ENCODE data around the gene TES. TPM values are rescaled to one million over a fixed set of nuclear protein-coding genes. Genes with fewer than 3 reads are reported as not detected.
"Not testable (repeated sequence)": the region's sequence is repeated elsewhere in the genome, so short reads cannot be mapped to it uniquely, and the experiment has no call there.

The TES gene
- total and polyA plus RNA-seq, 2 donors, result 41.3 to 64.2 TPM

GRCh38 chr7:116291937-116292336 lies 81.6 kb downstream of the TES start:
- WGBS, result 95% methylated on average over 1 of the region's 1 CpG
- Histone ChIP-seq H3K9me3 (ENCODE audit: control insufficient read depth in 2 of 2, insufficient read depth in 1 of 2, low read length in 1 of 2) (no peaks in the 10 kb centered on the region), H3K27me3 (ENCODE audit: control insufficient read depth in 2 of 2, insufficient read depth in 1 of 2, low read length in 1 of 2) (no peaks in the 10 kb centered on the region), H3K36me3 (ENCODE audit: control insufficient read depth in 2 of 2, insufficient read depth in 2 of 2, low read length in 1 of 2) (no peaks in the 10 kb centered on the region), H3K4me3 (ENCODE audit: low read length in 2 of 2) (no peak overlapping the region), H3K27ac (ENCODE audit: low read depth in 1 of 2, low read length in 1 of 2) (no peak overlapping the region), H3K4me1 (ENCODE audit: control insufficient read depth in 2 of 2, insufficient read depth in 2 of 2, low read length in 2 of 2) (no peaks in the 10 kb centered on the region)
- no peak for DNase-seq (ENCODE audit: low read depth in 6 of 9, low spot score in 9 of 9)

- no peaks in the 10 kb centered on the region for H3K27me3 ChIP-seq (ENCODE audit: control insufficient read depth in 2 of 2, insufficient read depth in 1 of 2, low read length in 1 of 2)
- 90% methylated on average over 1 of the region's 1 CpG for WGBS
- DNase-seq (ENCODE audit: low read depth in 6 of 9, low spot score in 9 of 9), result no peak
- no peaks in the 10 kb centered on the region for H3K9me3 ChIP-seq (ENCODE audit: control insufficient read depth in 2 of 2, insufficient read depth in 1 of 2, low read length in 1 of 2)
- no peaks in the 10 kb centered on the region for H3K4me1 ChIP-seq (ENCODE audit: control insufficient read depth in 2 of 2, insufficient read depth in 2 of 2, low read length in 2 of 2)
- no peak overlapping the region for H3K27ac ChIP-seq (ENCODE audit: low read depth in 1 of 2, low read length in 1 of 2)
- no peak overlapping the region for H3K4me3 ChIP-seq (ENCODE audit: low read length in 2 of 2)
- H3K36me3 ChIP-seq (ENCODE audit: control insufficient read depth in 2 of 2, insufficient read depth in 2 of 2, low read length in 1 of 2), result no peaks in the 10 kb centered on the region
These were observed 82.0 kb downstream of the TES start for GRCh38 chr7:116292381-116292780.

- no peak for DNase-seq (ENCODE audit: low read depth in 6 of 9, low spot score in 9 of 9)
- Histone ChIP-seq H3K9me3 (ENCODE audit: control insufficient read depth in 2 of 2, insufficient read depth in 1 of 2, low read length in 1 of 2) (no peaks in the 10 kb centered on the region), H3K4me1 (ENCODE audit: control insufficient read depth in 2 of 2, insufficient read depth in 2 of 2, low read length in 2 of 2) (no peaks in the 10 kb centered on the region), H3K36me3 (ENCODE audit: control insufficient read depth in 2 of 2, insufficient read depth in 2 of 2, low read length in 1 of 2) (no peaks in the 10 kb centered on the region), H3K27ac (ENCODE audit: low read depth in 1 of 2, low read length in 1 of 2) (no peak overlapping the region), H3K4me3 (ENCODE audit: low read length in 2 of 2) (no peak overlapping the region), H3K27me3 (ENCODE audit: control insufficient read depth in 2 of 2, insufficient read depth in 1 of 2, low read length in 1 of 2) (no peaks in the 10 kb centered on the region)
- 93% methylated on average over 1 of the region's 1 CpG for WGBS
These were observed 82.8 kb downstream of the TES start for GRCh38 chr7:116293139-116293538.

GRCh38 chr7:116293633-116294032 lies 83.3 kb downstream of the TES start:
- 94% methylated on average over 3 of the region's 3 CpGs for WGBS
- no peak overlapping the region for H3K4me3 ChIP-seq (ENCODE audit: low read length in 2 of 2)
- no peaks in the 10 kb centered on the region for H3K27me3 ChIP-seq (ENCODE audit: control insufficient read depth in 2 of 2, insufficient read depth in 1 of 2, low read length in 1 of 2)
- H3K36me3 ChIP-seq (ENCODE audit: control insufficient read depth in 2 of 2, insufficient read depth in 2 of 2, low read length in 1 of 2), result no peaks in the 10 kb centered on the region
- no peak overlapping the region for H3K27ac ChIP-seq (ENCODE audit: low read depth in 1 of 2, low read length in 1 of 2)
- no peak for DNase-seq (ENCODE audit: low read depth in 6 of 9, low spot score in 9 of 9)
- H3K4me1 ChIP-seq (ENCODE audit: control insufficient read depth in 2 of 2, insufficient read depth in 2 of 2, low read length in 2 of 2), result no peaks in the 10 kb centered on the region
- no peaks in the 10 kb centered on the region for H3K9me3 ChIP-seq (ENCODE audit: control insufficient read depth in 2 of 2, insufficient read depth in 1 of 2, low read length in 1 of 2)

GRCh38 chr7:116295903-116296302 lies 85.6 kb downstream of the TES start:
- not testable (repeated sequence) for H3K4me3 ChIP-seq (ENCODE audit: low read length in 2 of 2); H3K9me3 ChIP-seq (ENCODE audit: control insufficient read depth in 2 of 2, insufficient read depth in 1 of 2, low read length in 1 of 2); H3K36me3 ChIP-seq (ENCODE audit: control insufficient read depth in 2 of 2, insufficient read depth in 2 of 2, low read length in 1 of 2); H3K27me3 ChIP-seq (ENCODE audit: control insufficient read depth in 2 of 2, insufficient read depth in 1 of 2, low read length in 1 of 2); H3K4me1 ChIP-seq (ENCODE audit: control insufficient read depth in 2 of 2, insufficient read depth in 2 of 2, low read length in 2 of 2); DNase-seq (ENCODE audit: low read depth in 6 of 9, low spot score in 9 of 9); H3K27ac ChIP-seq (ENCODE audit: low read depth in 1 of 2, low read length in 1 of 2)

GRCh38 chr7:116298055-116298454 lies 87.7 kb downstream of the TES start:
- no peaks in the 10 kb centered on the region for H3K36me3 ChIP-seq (ENCODE audit: control insufficient read depth in 2 of 2, insufficient read depth in 2 of 2, low read length in 1 of 2)
- 88% methylated on average over 1 of the region's 1 CpG for WGBS
- H3K9me3 ChIP-seq (ENCODE audit: control insufficient read depth in 2 of 2, insufficient read depth in 1 of 2, low read length in 1 of 2), result no peaks in the 10 kb centered on the region
- DNase-seq (ENCODE audit: low read depth in 6 of 9, low spot score in 9 of 9), result no peak
- no peaks in the 10 kb centered on the region for H3K4me1 ChIP-seq (ENCODE audit: control insufficient read depth in 2 of 2, insufficient read depth in 2 of 2, low read length in 2 of 2)
- no peaks in the 10 kb centered on the region for H3K27me3 ChIP-seq (ENCODE audit: control insufficient read depth in 2 of 2, insufficient read depth in 1 of 2, low read length in 1 of 2)
- no peak overlapping the region for H3K4me3 ChIP-seq (ENCODE audit: low read length in 2 of 2)
- H3K27ac ChIP-seq (ENCODE audit: low read depth in 1 of 2, low read length in 1 of 2), result no peak overlapping the region

- Histone ChIP-seq H3K9me3 (ENCODE audit: control insufficient read depth in 2 of 2, insufficient read depth in 1 of 2, low read length in 1 of 2) (no peaks in the 10 kb centered on the region), H3K27me3 (ENCODE audit: control insufficient read depth in 2 of 2, insufficient read depth in 1 of 2, low read length in 1 of 2) (no peaks in the 10 kb centered on the region), H3K36me3 (ENCODE audit: control insufficient read depth in 2 of 2, insufficient read depth in 2 of 2, low read length in 1 of 2) (no peaks in the 10 kb centered on the region), H3K4me3 (ENCODE audit: low read length in 2 of 2) (no peak overlapping the region), H3K4me1 (ENCODE audit: control insufficient read depth in 2 of 2, insufficient read depth in 2 of 2, low read length in 2 of 2) (no peaks in the 10 kb centered on the region), H3K27ac (ENCODE audit: low read depth in 1 of 2, low read length in 1 of 2) (no peak overlapping the region)
- 94% methylated on average over 3 of the region's 3 CpGs for WGBS
- no peak for DNase-seq (ENCODE audit: low read depth in 6 of 9, low spot score in 9 of 9)
These were observed 88.2 kb downstream of the TES start for GRCh38 chr7:116298576-116298975.

- Histone ChIP-seq H3K27me3 (ENCODE audit: control insufficient read depth in 2 of 2, insufficient read depth in 1 of 2, low read length in 1 of 2) (no peaks in the 10 kb centered on the region), H3K4me3 (ENCODE audit: low read length in 2 of 2) (no peak overlapping the region), H3K27ac (ENCODE audit: low read depth in 1 of 2, low read length in 1 of 2) (no peak overlapping the region), H3K4me1 (ENCODE audit: control insufficient read depth in 2 of 2, insufficient read depth in 2 of 2, low read length in 2 of 2) (no peaks in the 10 kb centered on the region), H3K9me3 (ENCODE audit: control insufficient read depth in 2 of 2, insufficient read depth in 1 of 2, low read length in 1 of 2) (no peaks in the 10 kb centered on the region), H3K36me3 (ENCODE audit: control insufficient read depth in 2 of 2, insufficient read depth in 2 of 2, low read length in 1 of 2) (no peaks in the 10 kb centered on the region)
- DNase-seq (ENCODE audit: low read depth in 6 of 9, low spot score in 9 of 9), result no peak
- WGBS, result 93% methylated on average over 5 of the region's 5 CpGs
These were observed 95.4 kb downstream of the TES start for GRCh38 chr7:116305485-116306408.

- WGBS, result 71% methylated on average over 2 of the region's 2 CpGs
- H3K36me3 ChIP-seq (ENCODE audit: control insufficient read depth in 2 of 2, insufficient read depth in 2 of 2, low read length in 1 of 2), result no peaks in the 10 kb centered on the region
- H3K4me3 ChIP-seq (ENCODE audit: low read length in 2 of 2), result no peak overlapping the region
- no peak overlapping the region for H3K27ac ChIP-seq (ENCODE audit: low read depth in 1 of 2, low read length in 1 of 2)
- H3K27me3 ChIP-seq (ENCODE audit: control insufficient read depth in 2 of 2, insufficient read depth in 1 of 2, low read length in 1 of 2), result no peaks in the 10 kb centered on the region
- DNase-seq (ENCODE audit: low read depth in 6 of 9, low spot score in 9 of 9), result no peak
- H3K9me3 ChIP-seq (ENCODE audit: control insufficient read depth in 2 of 2, insufficient read depth in 1 of 2, low read length in 1 of 2), result no peaks in the 10 kb centered on the region
- H3K4me1 ChIP-seq (ENCODE audit: control insufficient read depth in 2 of 2, insufficient read depth in 2 of 2, low read length in 2 of 2), result no peaks in the 10 kb centered on the region
These were observed 96.2 kb downstream of the TES start for GRCh38 chr7:116306409-116307048.
